ENCODE measurements around the gene FAM24A. TPM values are rescaled to one million over a fixed set of nuclear protein-coding genes. Genes with fewer than 3 reads are reported as not detected.

The FAM24A gene
- not detected in 5 replicates for total RNA-seq (2022; extraction: Qiagen RNA extraction)

GRCh38 chr10:122910310-122910709 lies at the start of gene FAM24A:
TSS of gene FAM24A (plus strand) at chr10:122910610. CDS start at chr10:122911635, 1,025 bp downstream.

GRCh38 chr10:122879339-122880273 lies 30.8 kb upstream of the FAM24A start, which contains the start of gene FAM24B:
TSS of gene FAM24B (minus strand) at chr10:122879581. CDS start at chr10:122850515, 29,066 bp downstream.

GRCh38 chr10:122953902-122954730 lies 43.7 kb downstream of the FAM24A start, which contains the start of gene C10orf88:
TSS of gene C10orf88 (minus strand) at chr10:122954227. CDS start at chr10:122954178, 49 bp downstream.

Other genes starting within 250 kb of the FAM24A start
- gene C10orf120, start 210.8 kb upstream of the FAM24A start, total RNA-seq (2022; extraction: Qiagen RNA extraction), result not detected in 5 replicates
- 1.2 to 1.5 TPM (median 1.3 TPM) in 5 replicates for gene CUZD1, start 64.8 kb upstream of the FAM24A start, total RNA-seq (2022; extraction: Qiagen RNA extraction)
- gene FAM24B, start 31.0 kb upstream of the FAM24A start, total RNA-seq (2022; extraction: Qiagen RNA extraction), result 10.3 to 12.6 TPM (median 11.9 TPM) in 5 replicates
- gene C10orf88, start 43.6 kb downstream of the FAM24A start, total RNA-seq (2022; extraction: Qiagen RNA extraction), result 7.2 to 8.7 TPM (median 7.8 TPM) in 5 replicates
- 4.1 to 4.6 TPM (median 4.2 TPM) in 5 replicates for gene PSTK, start 69.8 kb downstream of the FAM24A start, total RNA-seq (2022; extraction: Qiagen RNA extraction)
- 5.0 to 8.5 TPM (median 6.8 TPM) in 5 replicates for gene IKZF5, start 98.2 kb downstream of the FAM24A start, total RNA-seq (2022; extraction: Qiagen RNA extraction)
- 5.5 to 7.9 TPM (median 7.8 TPM) in 5 replicates for gene ACADSB, start 98.4 kb downstream of the FAM24A start, total RNA-seq (2022; extraction: Qiagen RNA extraction)
- gene HMX3, start 225.4 kb downstream of the FAM24A start, total RNA-seq (2022; extraction: Qiagen RNA extraction), result 0.06 to 0.10 TPM (median 0.09 TPM) in 4 of 5 replicates, not detected in the other
- gene HMX2, start 237.5 kb downstream of the FAM24A start, total RNA-seq (2022; extraction: Qiagen RNA extraction), result 0.07 to 0.17 TPM (median 0.08 TPM) in 3 of 5 replicates, not detected in the others
- gene BUB3, start 243.8 kb downstream of the FAM24A start, total RNA-seq (2022; extraction: Qiagen RNA extraction), result 159 to 212 TPM (median 176 TPM) in 5 replicates

Measured in A549 treated with AZD2906 at 1 μM for 4 hours (cell line).